Mucosa of stomach (tissue), 1 donor: Measurements from ENCODE around the gene FALEC.
"Not testable (repeated sequence)": the region's sequence is repeated elsewhere in the genome, so short reads cannot be mapped to it uniquely, and the experiment has no call there.

Experiments used
- H3K27me3 ChIP-seq: one replicate; pipeline ENCODE4 v1.7.0; 2013; ENCODE audit warnings: mild to moderate bottlenecking, low read length; ENCODE audit not compliant: control insufficient read depth, insufficient read depth
- H3K36me3 ChIP-seq: one replicate; pipeline ENCODE4 v1.7.0; 2013; ENCODE audit warnings: low read length; ENCODE audit not compliant: control insufficient read depth, insufficient read depth
- H3K4me1 ChIP-seq: one replicate; pipeline ENCODE4 v1.7.0; 2013; ENCODE audit warnings: mild to moderate bottlenecking, low read length; ENCODE audit not compliant: control insufficient read depth, insufficient read depth
- H3K4me3 ChIP-seq: one replicate; pipeline ENCODE4 v1.7.0; 2013; ENCODE audit warnings: low read length
- H3K9ac ChIP-seq: one replicate; pipeline ENCODE4 v1.7.0; 2013; ENCODE audit warnings: mild to moderate bottlenecking, low read length, moderate library complexity
- H3K9me3 ChIP-seq: one replicate; pipeline ENCODE4 v1.7.0; 2013; ENCODE audit warnings: mild to moderate bottlenecking, low read length, moderate library complexity; ENCODE audit not compliant: control insufficient read depth
- donor health status: Pancreatic carcinoma.

The FALEC gene

DNA sequence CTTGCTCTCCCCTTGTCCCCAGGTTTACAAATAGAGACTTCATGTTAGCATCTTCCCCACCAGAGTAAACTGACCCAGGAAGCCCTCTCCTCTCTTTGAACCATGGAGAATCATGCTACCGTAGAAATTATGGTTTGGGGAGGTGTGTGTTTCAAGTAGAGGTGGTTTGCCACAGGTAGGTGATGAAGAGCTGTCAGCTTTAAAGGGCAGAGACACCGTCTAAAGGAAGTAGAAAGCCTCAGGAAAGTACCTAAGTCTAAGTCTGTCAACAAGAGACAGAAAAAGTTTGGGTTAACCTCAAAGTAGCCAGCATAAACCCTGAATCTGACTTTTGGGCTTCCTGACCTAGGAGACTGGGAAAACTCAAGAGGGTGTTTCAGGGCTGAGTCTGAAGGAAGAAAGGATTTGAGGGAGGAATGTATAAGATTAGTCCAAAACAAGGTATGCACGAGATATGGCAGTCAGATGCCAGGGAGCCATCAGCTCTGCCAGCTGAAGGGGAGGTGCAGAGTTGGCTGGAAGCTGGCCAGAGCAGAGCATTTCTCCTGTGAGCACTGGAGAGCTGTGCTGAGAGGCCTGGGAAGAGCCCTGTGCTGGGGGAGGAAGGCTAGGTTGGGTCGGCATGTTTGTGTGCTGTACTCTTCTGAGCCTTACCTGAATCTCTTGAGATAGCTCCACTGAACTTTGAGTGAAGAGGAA lies 47.9 kb downstream of the FALEC start:
- Histone ChIP-seq H3K36me3 (no peaks in the 10 kb centered on the region), H3K9me3 (no peaks in the 10 kb centered on the region), H3K27me3 (no peaks in the 10 kb centered on the region), H3K4me1 (peaks cover 93% of the 10 kb centered on the region), H3K9ac (peak overlapping the region; percentile 100), H3K4me3 (peak overlapping the region; percentile 3)

DNA sequence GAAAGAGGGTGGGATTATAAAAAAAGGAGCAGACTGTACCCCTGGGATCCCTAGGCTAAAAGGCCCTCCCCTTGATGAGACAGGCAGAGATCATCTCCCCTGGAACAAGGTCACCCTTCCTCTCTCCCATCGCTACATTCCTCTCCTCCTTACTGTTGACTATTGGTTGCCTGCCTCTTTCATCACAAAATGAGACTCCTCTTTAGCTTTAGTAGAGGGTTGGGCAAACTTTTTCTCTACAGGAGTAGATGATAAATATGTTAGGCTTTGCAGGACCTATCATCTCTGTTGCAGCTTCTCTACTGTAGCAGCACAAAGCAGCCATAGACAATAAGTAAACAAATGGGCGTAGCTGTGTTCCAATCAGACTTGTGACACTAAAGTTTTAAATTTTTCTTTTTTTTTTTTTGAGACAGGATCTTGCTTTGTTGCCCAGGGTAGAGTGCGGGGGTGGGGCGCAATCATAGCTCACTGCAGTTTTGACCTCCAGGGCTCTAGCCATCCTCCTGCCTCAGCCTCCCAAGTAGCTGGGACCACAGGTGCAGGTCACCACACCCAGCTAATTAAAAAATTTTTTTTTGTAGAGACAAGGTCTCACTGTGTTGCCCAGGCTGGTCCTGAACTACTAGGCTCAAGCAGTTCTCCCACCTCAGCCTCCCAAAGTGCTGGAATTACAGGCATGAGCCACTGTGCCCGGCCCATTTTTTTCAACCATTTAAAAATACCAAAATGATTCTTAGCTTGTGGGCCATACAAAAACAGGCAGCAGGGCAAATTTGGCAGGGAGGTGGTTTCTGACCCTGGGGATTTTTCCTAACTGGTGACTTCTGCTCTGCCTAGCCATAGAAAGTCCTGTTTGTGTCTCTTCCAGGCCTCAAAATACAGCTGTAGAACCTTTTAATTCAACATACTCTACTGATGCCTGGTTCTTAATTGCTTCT lies 48.8 kb downstream of the FALEC start:
- Histone ChIP-seq H3K9ac (peak overlapping the region; percentile 100), H3K4me1 (peaks cover 99% of the 10 kb centered on the region), H3K9me3 (no peaks in the 10 kb centered on the region), H3K27me3 (no peaks in the 10 kb centered on the region), H3K4me3 (no peak overlapping the region), H3K36me3 (no peaks in the 10 kb centered on the region)

- peaks cover 95% of the 10 kb centered on the region for H3K4me1 ChIP-seq
- H3K27me3 ChIP-seq, H3K9me3 ChIP-seq, H3K9ac ChIP-seq, H3K4me3 ChIP-seq, H3K36me3 ChIP-seq: not testable (repeated sequence)
Measured at GRCh38 chr1:150565240-150565991, 49.9 kb downstream of the FALEC start.

GRCh38 chr1:150566589-150567340 lies 51.2 kb downstream of the FALEC start:
- Histone ChIP-seq H3K4me3 (no peak overlapping the region), H3K27me3 (no peaks in the 10 kb centered on the region), H3K4me1 (peaks cover 87% of the 10 kb centered on the region), H3K9me3 (no peaks in the 10 kb centered on the region), H3K36me3 (peaks cover 6% of the 10 kb centered on the region), H3K9ac (peak overlapping the region; percentile 59)

- peaks cover 81% of the 10 kb centered on the region for H3K4me1 ChIP-seq
- no peaks in the 10 kb centered on the region for H3K9me3 ChIP-seq
- H3K4me3 ChIP-seq = no peak overlapping the region
- H3K36me3 ChIP-seq = peaks cover 6% of the 10 kb centered on the region
- H3K27me3 ChIP-seq = no peaks in the 10 kb centered on the region
- peak overlapping the region; percentile 59 for H3K9ac ChIP-seq
Measured at GRCh38 chr1:150567341-150567716, 51.8 kb downstream of the FALEC start.

DNA sequence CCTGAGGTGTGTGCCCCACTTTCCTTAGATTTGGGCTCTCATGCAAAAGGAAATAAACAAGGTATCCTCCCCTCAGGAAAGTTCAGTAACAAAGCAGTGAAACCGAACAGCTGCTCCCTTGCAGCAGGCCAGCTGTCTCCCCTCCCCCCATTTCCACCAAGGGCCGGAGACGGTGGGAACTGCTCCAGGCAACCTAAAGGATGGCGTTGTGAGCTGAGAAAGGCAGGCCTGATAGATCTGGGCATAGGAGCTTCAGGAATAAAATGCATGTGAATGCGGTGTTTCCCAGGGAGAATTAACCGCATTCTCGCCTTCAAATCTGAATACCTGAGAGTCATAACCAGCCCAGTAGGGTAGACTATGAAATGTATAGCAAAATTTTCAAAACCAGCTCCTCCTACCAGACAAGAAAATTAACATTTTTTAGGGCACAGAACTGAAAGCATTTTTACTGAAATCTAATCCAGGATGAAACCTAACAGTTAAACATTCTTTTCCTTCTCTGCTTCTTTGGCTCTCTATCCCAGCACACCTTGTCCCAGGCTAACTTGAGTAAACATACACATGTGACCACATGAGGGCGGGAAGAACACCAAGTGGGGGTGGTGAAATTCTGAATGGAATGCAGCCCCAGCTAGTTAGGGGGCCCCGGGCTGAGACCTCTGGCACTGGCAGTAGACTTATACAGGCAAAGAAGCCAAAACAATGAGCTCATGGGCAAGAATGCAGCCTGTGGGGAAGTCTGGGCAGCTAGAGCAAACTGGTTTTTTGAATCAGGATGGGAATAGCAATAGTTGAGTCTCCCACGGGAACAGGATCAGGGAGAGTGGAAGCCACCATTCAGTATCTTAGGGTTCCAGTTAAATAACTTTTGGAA lies 52.4 kb downstream of the FALEC start:
- peak overlapping the region; percentile 59 for H3K9ac ChIP-seq
- peaks cover 6% of the 10 kb centered on the region for H3K36me3 ChIP-seq
- H3K4me1 ChIP-seq = peaks cover 75% of the 10 kb centered on the region
- H3K9me3 ChIP-seq = no peaks in the 10 kb centered on the region
- H3K27me3 ChIP-seq = no peaks in the 10 kb centered on the region
- H3K4me3 ChIP-seq = no peak overlapping the region

GRCh38 chr1:150568594-150568966 lies 53.0 kb downstream of the FALEC start:
- Histone ChIP-seq H3K9ac (peak overlapping the region; percentile 59), H3K4me3 (no peak overlapping the region), H3K4me1 (peaks cover 75% of the 10 kb centered on the region)

GRCh38 chr1:150572918-150573647 lies 57.5 kb downstream of the FALEC start:
- Histone ChIP-seq H3K27me3 (no peaks in the 10 kb centered on the region), H3K9ac (no peak overlapping the region), H3K4me3 (no peak overlapping the region), H3K9me3 (no peaks in the 10 kb centered on the region), H3K36me3 (peaks cover 16% of the 10 kb centered on the region), H3K4me1 (peaks cover 48% of the 10 kb centered on the region)

More at GRCh38 chr1:150568594-150568966, 53.0 kb downstream of the FALEC start:
- peaks cover 12% of the 10 kb centered on the region for H3K36me3 ChIP-seq
- H3K27me3 ChIP-seq = no peaks in the 10 kb centered on the region
- no peaks in the 10 kb centered on the region for H3K9me3 ChIP-seq

DNA sequence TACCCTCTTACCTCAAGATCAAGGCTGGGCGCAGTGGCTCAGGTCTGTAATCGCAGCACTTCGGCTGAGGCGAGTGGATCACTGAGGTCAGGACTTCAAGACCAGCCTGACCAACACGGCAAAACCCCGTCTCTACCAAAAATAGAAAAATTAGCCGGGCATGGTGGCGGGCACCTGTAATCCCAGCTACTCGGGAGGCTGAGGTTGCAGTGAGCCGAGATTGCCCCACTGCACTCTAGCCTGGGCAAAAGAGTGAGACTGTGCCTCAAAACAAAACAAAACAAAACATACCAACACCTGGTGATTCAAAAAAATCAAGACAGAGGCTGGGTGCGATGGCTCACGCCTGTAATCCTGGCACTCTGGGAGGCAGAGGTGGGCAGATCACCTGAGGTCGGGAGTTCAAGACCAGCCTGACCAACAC lies 58.1 kb downstream of the FALEC start:
- H3K9ac ChIP-seq, H3K9me3 ChIP-seq, H3K4me3 ChIP-seq, H3K27me3 ChIP-seq: not testable (repeated sequence)
- peaks cover 42% of the 10 kb centered on the region for H3K4me1 ChIP-seq
- H3K36me3 ChIP-seq = peaks cover 16% of the 10 kb centered on the region

GRCh38 chr1:150574260-150575071 lies 58.9 kb downstream of the FALEC start:
- H3K9me3 ChIP-seq = no peaks in the 10 kb centered on the region
- H3K27me3 ChIP-seq = no peaks in the 10 kb centered on the region
- H3K4me1 ChIP-seq = peaks cover 34% of the 10 kb centered on the region
- no peak overlapping the region for H3K4me3 ChIP-seq
- peaks cover 16% of the 10 kb centered on the region for H3K36me3 ChIP-seq
- H3K9ac ChIP-seq = peak overlapping the region; percentile 86
